Measurements from ENCODE around the gene HADHA.
"Not testable (repeated sequence)": the region's sequence is repeated elsewhere in the genome, so short reads cannot be mapped to it uniquely, and the experiment has no call there.

The HADHA gene

DNA sequence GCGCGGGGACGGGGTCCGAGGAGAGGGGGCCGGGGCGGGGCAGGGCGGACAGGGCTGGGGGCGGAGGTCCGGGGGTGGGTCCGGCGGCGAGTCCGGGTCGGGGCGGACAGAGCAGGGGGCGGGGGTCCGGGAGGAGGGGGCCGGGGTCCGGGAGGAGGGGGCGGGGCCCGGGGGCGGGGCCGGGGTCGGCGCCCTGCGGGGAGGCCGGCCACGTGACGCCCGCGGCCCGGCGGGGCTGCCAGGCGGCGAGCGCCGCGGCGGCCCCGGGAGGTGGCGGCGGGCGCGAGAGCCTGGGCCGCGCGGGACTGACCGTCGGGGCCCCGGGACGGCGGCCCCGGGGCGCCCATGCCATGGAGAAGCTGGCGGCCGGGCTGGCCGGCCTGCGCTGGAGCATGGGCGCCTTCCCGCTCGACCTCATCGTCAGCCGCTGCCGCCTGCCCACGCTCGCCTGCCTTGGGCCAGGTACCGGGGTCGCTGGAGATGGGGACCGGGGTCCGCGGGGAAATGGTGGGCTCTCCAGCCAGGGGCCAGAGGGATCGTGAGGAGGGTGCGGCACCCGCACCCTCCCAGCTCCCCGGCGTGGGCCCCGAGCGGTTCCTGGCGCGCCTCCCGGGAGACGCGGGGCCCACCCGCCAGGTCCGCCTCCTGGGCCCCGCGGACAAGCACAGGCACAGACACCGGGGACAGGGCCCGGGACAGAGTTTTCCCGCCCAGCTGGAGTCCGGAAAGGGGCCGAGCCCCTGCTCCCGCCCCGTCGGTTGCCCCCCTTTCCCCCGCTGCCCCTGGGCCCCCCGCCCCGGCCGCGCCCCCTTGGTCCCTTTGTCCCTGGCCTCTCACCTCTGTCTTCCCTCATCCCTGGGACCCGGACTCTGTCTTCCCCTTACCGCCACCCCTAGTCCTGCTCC lies 71.3 kb downstream of the HADHA start, which contains the start of gene GAREM2:
TSS of gene GAREM2 (plus strand) at position 218 of the 905 bp plus-strand sequence. CDS start at position 351, 133 bp downstream.
- no peak for DNase-seq

DNA sequence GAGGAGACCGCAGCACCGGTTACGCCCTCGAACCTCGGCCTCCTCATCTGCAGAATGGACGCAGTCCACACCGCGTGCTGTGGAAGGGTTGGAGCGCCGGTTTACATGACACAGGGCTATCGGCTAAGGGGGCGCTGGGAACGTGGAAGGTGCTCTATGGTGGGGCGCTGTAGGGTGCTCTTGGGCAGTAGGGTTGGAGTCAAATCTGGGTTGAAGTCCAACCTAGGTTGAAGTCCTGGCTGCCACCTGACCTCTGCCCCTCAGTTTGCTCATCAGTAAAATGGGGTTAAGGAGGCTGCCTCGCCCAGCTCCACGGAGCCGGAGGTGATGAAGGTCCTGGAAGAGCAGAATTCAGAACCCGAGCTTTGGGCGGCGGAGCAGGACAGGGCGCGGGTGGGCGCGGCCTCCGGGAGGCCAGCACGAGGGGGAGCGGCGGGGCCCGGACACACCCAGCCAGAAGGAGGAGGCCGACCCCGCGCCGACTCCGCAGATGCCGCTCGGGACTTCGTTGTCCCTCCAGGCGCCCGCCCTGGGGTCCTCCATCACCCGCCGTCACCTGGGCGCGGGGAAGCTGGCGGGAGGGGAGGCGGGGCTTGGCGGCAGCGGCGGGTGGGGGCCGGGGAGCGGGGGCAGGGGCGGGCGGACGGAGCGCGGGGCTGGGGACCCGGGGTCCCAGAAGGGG lies 72.1 kb downstream of the HADHA start:
- no peak for DNase-seq

- DNase-seq: no peak
Measured at GRCh38 chr2:26170795-26171194, 73.6 kb downstream of the HADHA start.

DNA sequence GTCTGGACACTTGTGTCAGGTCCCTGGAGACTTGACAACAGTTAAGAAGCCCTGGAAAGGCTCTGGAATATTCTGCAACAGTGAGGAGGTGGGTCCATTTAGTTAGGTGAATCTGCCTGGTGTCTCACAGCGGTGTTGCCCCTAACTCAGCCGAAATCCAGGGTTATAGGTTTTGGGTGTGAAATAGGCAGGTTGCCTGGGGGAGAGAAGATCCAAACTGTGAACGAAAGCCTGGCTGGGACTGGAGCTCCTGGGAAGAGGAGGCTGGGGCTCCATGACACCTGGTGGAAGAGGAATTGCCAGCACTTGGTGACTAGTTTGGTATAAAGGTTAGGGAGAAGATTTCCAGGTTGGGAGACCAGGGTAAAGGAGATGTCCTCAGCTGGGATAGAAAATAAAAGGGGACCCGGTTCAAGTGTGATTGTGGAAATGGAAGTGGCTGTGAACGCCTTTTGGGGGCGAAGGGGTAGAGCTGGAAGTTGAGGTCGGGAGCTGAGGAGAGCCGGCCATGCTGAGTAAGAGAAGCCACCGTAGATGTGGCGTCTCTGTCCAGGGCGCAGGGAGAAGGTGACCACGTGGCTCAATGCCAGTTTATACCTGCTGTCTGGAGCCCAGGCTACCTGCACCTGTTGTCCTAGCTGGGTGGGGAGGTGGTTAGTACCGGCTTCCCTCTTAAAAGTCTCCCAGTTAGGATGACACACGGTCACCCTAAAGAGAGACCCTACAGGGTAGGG lies 74.6 kb downstream of the HADHA start:
- no peak for DNase-seq

GRCh38 chr2:26169226-26169625 lies 75.2 kb downstream of the HADHA start:
- DNase-seq: no peak

DNA sequence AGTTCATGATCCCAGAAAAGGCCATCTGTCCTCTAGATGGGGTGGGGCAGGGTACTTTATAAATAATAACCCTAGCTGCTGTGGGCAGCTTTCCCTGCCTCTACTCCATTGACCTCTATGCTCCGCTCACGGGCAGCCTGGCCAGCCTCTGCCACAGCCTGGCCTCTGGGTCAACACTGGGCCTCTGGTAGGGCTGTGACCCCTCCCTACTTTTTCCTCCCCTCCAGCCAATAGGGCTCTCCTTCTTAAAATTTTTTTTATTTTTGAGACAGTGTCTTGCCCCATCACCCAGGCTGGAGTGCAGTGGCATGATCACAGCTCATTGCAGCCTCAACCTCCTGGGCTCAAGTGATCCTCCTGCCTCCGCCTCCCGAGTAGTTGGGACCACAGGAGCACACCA lies 75.6 kb downstream of the HADHA start:
- DNase-seq: no peak

GRCh38 chr2:26166541-26166940 lies 77.9 kb downstream of the HADHA start:
- not testable (repeated sequence) for DNase-seq

DNA sequence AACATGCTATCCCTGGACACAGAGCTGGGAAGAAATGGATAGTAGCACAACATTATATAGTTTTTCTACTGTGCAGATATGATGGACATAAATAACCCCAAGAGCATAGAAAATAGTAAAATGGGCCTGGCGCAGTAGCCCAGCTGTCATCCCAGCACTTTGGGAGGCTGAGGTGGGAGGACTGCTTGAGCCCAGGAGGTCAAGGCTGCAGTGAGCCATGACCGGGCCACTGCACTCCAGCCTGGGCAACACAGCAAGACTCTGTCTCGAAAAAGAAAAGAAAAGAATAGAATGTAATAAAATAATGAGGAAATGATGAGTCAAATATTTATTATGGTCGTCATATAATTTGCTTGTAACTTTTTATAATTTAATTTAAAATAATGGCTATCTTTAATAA lies 79.0 kb downstream of the HADHA start:
- DNase-seq: no peak

- DNase-seq: no peak
Measured at GRCh38 chr2:26164641-26165211, 79.7 kb downstream of the HADHA start.

DNA sequence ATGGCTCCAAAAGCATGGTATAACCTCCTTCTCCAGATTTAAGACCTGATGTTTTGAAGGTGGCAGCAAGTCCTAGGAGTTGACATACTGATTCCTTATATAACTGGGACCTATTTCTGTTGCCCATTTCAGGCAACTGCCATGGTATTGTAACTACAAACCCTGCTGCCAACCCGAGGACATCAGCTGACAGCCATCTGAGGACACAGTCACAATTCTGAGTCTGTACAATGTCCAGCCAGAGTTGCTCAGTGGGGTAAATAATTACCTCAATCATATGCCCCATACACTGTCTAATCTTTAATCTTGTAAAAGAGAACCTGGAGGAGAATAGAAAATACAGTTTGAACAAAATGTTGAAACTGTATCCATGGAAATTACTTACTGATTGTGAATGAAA lies 80.2 kb downstream of the HADHA start:
- no peak for DNase-seq

DNA sequence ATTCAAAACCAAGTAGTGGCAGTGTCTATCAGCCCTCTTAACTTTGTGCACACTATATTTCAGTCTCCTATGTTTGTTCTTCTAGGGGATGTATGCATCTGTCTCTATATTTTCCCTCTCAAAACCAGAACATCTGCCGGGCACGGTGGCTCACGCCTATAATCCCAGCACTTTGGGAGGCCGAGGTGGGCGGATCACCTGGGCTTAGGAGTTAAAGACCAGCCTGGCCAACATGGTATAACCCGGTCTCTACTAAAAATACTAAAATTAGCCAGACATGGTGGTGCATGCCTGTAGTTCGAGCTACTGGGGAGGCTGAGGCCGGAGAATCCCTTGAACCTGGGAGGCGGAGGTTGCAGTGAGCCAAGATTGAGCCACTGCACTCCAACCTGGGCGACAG lies 81.5 kb downstream of the HADHA start:
- DNase-seq: no peak

- no peak for DNase-seq
Measured at GRCh38 chr2:26161926-26162325, 82.5 kb downstream of the HADHA start.

DNA sequence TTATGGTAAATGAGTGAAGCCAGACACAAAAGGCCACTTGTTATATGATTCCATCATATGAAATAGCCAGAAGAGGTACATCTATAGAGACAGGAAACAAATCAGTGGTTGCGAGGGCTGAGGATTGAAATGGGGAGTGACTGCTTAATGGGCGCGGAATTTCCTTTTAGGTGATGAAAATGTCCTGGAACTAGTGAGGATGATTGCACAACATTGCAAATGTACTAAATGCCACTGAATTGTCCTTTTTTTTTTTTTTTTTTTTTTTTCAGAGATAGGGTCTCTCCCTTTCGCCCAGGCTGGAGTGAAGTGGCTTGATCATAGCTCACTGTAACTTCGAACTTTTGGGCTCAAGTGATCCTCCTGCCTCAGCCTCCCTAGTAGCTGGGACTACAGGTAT lies 86.9 kb downstream of the HADHA start:
- no peak for DNase-seq

DNA sequence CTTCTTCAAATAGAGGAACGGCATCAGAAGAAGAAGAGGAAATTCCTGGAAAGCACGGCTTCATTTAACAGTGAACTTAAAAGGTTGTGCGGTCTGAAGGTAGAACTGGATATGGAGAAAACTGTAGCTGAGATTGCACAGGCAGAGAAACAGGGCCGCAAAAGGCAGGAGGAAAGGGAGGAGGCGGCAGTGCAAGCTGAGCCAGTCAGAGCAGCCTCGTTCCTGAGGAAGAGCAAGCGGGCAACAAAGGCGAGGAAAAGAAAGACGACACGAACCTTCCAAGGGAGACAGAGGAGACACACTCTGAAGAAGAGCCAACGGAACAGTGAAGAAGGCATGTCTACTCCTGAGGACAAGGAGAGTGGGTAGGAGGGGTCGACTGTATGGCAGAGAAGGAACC lies 94.2 kb downstream of the HADHA start:
- DNase-seq: no peak

GRCh38 chr2:26148501-26148900 lies 95.9 kb downstream of the HADHA start:
- DNase-seq: no peak

- DNase-seq: peak; percentile 69
Measured at GRCh38 chr2:26144953-26145680, 99.3 kb downstream of the HADHA start.

DNA sequence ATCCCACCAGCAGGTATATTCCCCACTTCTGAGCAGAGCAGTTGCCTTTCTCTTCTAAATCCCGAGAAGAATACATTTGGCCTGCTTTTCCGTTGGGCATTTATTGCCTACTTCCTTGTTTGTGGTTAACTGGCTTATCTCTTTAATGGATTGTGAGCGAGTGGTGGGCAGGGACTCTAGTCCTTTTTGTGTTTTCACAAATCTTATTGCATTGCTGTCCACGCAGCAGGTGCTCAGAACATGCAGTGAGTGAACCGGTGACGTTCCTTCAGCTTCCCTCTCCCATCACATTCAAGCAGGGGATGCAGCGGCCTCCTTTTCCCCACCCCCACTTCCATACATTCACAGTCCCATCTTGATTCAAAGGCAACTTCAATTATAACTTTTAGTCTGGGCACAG lies 100.4 kb downstream of the HADHA start:
- no peak for DNase-seq

DNA sequence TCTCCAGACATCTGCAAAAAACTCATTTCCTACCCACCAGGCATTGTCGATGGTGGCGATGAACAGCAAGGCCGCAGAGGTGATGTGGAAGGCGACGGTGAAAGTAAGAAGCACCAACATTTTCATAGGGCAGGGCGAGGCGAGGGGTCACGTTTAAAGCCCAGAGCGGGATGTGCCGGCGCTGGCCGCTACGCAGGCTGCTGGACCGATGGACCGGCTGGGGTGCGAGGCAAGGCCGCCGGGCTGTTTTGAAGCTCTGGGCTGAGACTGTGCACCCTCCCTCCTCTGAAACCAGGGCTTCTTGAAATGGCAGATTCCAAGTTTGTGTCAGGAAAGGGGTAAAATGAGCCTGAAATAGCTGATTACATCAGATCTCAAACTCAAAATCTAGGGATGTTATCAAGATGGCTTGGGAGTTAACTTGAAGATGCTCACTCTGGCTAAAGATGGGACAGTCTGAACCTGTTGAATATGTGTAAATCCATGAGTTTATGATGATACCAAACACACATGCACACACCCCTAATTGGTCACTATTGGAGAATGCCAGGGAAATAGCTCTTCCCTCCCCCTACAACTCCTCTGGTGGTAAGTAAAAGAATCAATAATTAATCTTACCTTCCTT lies 103.2 kb downstream of the HADHA start:
- DNase-seq: no peak
